ENCODE results near the gene FBXL16. TPM values are rescaled to one million over a fixed set of nuclear protein-coding genes. Genes with fewer than 3 reads are reported as not detected.

Gene FBXL16
- total RNA-seq, 1 donor, result under 0.01 TPM

DNA sequence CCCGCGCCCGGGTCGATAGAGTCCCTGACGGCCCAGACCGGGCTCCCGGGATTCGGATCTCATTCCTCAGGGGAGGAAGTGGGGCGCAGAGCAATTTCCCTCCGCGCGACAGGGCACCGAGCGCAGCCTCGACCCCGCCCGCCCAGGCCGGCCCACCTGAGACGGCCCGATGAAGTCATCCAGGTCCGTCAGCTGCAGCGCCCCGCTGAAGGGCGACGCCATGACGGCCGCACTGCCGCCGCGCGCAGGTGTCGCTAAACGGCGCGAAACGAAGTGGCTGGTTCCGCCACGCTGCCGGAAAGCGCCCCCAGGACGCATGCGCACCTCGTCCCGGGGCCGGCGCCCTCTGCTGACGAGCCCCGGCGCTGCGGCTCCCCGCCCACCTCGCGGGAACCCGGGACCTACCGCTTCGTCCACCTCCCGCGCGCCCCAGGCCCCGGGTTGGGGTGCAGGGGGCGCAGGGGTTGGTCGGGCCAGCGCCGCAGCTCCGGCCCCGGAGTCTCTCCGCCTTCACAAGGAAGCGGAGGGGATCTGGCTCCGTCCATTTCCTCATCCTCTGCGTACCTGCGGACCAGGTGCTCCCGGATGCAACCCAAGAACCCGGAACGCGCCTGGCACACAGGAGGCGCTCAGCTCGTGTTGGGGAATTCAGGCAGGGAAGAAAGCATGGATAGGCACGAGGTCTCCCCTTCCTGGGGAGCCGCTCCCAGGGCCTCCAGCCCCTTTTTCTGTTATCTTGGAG is 35.3 kb upstream of the FBXL16 start, which contains the start of gene CIAO3:
Gene CIAO3 (minus strand): TSS at position 234 of the 742 bp plus-strand sequence. CDS start 12 bp downstream, at position 222.
- peak; percentile 87 for DNase-seq (ENCODE audit: low read depth)
- H3K4me3 ChIP-seq (ENCODE audit: low read depth, low read length), result peak within 1 kb of the TSS; percentile 82
- TF ChIP-seq CTCF (IDR thresholded peaks at IDR 0.05; ENCODE audit: insufficient read depth, low read length), result peak; percentile 70

DNA sequence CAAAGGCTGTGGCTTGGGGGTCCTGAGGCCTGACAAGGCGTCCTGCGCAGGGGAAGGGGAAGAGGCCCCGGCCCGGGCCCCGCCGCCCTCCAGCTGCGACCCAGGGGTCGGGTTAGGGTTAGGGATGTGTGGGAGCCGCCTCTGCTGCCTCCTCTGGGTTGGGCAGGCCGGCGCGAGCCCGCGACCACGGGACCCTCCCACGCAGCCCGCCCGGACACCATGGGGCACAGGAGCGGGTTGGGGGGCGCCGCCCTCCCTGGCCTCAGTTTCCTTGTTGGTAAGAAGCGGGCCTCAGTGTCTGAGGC is 34.8 kb upstream of the FBXL16 start:
- H3K4me3 ChIP-seq (ENCODE audit: low read depth, low read length), result peak overlapping the region; percentile 82
- no peak for DNase-seq (ENCODE audit: low read depth)
- TF ChIP-seq CTCF (IDR thresholded peaks at IDR 0.05; ENCODE audit: insufficient read depth, low read length), result no peak

- TF ChIP-seq CTCF (IDR thresholded peaks at IDR 0.05; ENCODE audit: insufficient read depth, low read length), result no peak
- no peak for DNase-seq (ENCODE audit: low read depth)
- peak overlapping the region; percentile 82 for H3K4me3 ChIP-seq (ENCODE audit: low read depth, low read length)
Observed at GRCh38 chr16:739560-740458, 34.2 kb upstream of the FBXL16 start.

DNA sequence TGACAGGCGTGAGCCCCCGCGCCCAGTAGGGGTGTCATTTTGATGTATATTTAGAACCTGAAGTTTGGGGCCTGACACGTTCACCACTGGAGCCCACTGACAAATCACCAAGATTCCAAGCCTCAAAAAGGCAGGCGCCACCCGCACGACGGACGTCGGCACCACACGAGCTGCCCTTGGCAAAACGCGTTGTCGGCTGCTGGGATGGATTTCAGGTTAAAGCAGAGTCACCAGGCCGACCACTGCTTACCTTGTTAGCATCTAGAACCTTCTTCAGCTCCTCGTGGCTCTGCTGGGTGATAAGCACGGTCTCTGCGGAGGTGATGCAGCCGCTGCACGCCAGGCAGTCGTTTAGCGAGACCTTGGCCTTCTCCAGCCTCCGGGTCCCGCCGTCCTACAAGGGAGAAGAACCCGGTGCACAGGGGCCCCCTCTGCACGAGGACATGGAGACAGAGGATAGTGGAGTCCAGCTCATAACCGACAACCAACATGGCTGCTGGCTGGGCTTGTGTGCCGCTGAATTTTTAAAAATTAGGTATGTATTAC is 31.4 kb upstream of the FBXL16 start:
- H3K4me3 ChIP-seq (ENCODE audit: low read depth, low read length), result no peak overlapping the region
- no peak for DNase-seq (ENCODE audit: low read depth)
- no peak for TF ChIP-seq CTCF (IDR thresholded peaks at IDR 0.05; ENCODE audit: insufficient read depth, low read length)

- H3K4me3 ChIP-seq (ENCODE audit: low read depth, low read length), result no peak overlapping the region
- no peak for TF ChIP-seq CTCF (IDR thresholded peaks at IDR 0.05; ENCODE audit: insufficient read depth, low read length)
Observed at GRCh38 chr16:735982-736453, 30.4 kb upstream of the FBXL16 start.

GRCh38 chr16:734981-735881 is 29.6 kb upstream of the FBXL16 start:
- no peak for TF ChIP-seq CTCF (IDR thresholded peaks at IDR 0.05; ENCODE audit: insufficient read depth, low read length)
- no peak overlapping the region for H3K4me3 ChIP-seq (ENCODE audit: low read depth, low read length)
- no peak for DNase-seq (ENCODE audit: low read depth)

More at GRCh38 chr16:735982-736453, 30.4 kb upstream of the FBXL16 start:
- no peak for DNase-seq (ENCODE audit: low read depth)

Data from fibroblast of the aortic adventitia (primary cell).